Fibroblast of lung (primary cell): Measurements from ENCODE around the gene NODAL. TPM values are rescaled to one million over a fixed set of nuclear protein-coding genes. Genes with fewer than 3 reads are reported as not detected.
A peak's percentile ranks its signal among the peaks of the same experiment; 100 is the strongest.

Experiments used
- DNase-seq, 2 donors: peaks; one replicate each; pipeline versions ENCODE4 v3.0.0 to v3.0.0-alpha.2; 2010; ENCODE audit warnings: low read depth in 2 of 2
- H2AFZ ChIP-seq: 2 replicates; pipeline ENCODE4 v1.5.1; 2012; ENCODE audit warnings: low read length, control low read depth, inconsistent platforms
- H3K27ac ChIP-seq: 2 replicates; pipeline ENCODE4 v1.5.1; 2011; ENCODE audit warnings: low read length, control low read depth; ENCODE audit not compliant: insufficient read depth
- H3K27me3 ChIP-seq: 2 replicates; pipeline ENCODE4 v1.5.1; 2011; ENCODE audit warnings: mild to moderate bottlenecking, low read length; ENCODE audit not compliant: control insufficient read depth, insufficient read depth
- H3K36me3 ChIP-seq: 2 replicates; pipeline ENCODE4 v1.5.1; 2011; ENCODE audit warnings: low read length; ENCODE audit not compliant: control insufficient read depth, insufficient read depth
- H3K4me1 ChIP-seq: 2 replicates; pipeline ENCODE4 v1.5.1; 2011; ENCODE audit warnings: low read length; ENCODE audit not compliant: control insufficient read depth, insufficient read depth; ENCODE audit errors: extremely low read depth
- H3K4me2 ChIP-seq: 2 replicates; pipeline ENCODE4 v1.5.1; 2011; ENCODE audit warnings: low read length, control low read depth; ENCODE audit not compliant: insufficient read depth; ENCODE audit errors: extremely low read depth
- H3K4me3 ChIP-seq, 4 experiments: fragments of 200-600 bp in 1 of 4; sonication (generic) in 1 of 4; replicated peaks in 1 of 4; 2 replicates each; pipeline ENCODE4 v1.5.1; 2011 to 2016; ENCODE audit warnings: low read length in 4 of 4, low read depth in 3 of 4, mild to moderate bottlenecking in 3 of 4, control low read depth in 2 of 4, inconsistent platforms in 1 of 4, mixed read lengths in 1 of 4; ENCODE audit not compliant: insufficient read depth in 1 of 4; ENCODE audit errors: control extremely low read depth in 1 of 4
- H3K79me2 ChIP-seq: 2 replicates; pipeline ENCODE4 v1.5.1; 2012; ENCODE audit warnings: mild to moderate bottlenecking, low read length, inconsistent platforms; ENCODE audit not compliant: control insufficient read depth, insufficient read depth
- H3K9ac ChIP-seq: 2 replicates; pipeline ENCODE4 v1.5.1; 2011; ENCODE audit warnings: mild to moderate bottlenecking, low read length, control low read depth; ENCODE audit not compliant: insufficient read depth
- H3K9me3 ChIP-seq: 2 replicates; pipeline ENCODE4 v1.5.1; 2012; ENCODE audit warnings: low read depth, low read length; ENCODE audit not compliant: control insufficient read depth, insufficient read depth
- H4K20me1 ChIP-seq: 2 replicates; pipeline ENCODE4 v1.5.1; 2011; ENCODE audit warnings: low read length; ENCODE audit not compliant: control insufficient read depth, insufficient read depth; ENCODE audit errors: extremely low read depth
- CTCF ChIP-seq, 2 donors: IDR thresholded peaks in 1 of 2; conservative IDR thresholded peaks in 1 of 2; 1 replicate in 1 of 2; 2 replicates in 1 of 2; pipeline ENCODE4 v1.5.1; 2011 to 2012; ENCODE audit warnings: low read length in 2 of 2, control low read depth in 1 of 2, inconsistent platforms in 1 of 2, low read depth in 1 of 2, mild to moderate bottlenecking in 1 of 2
- EZH2 ChIP-seq: IDR thresholded peaks from 2 replicates; pipeline ENCODE4 v1.5.1; 2012; ENCODE audit warnings: low read length, control low read depth, mild to moderate bottlenecking; ENCODE audit errors: missing control alignments
- polyA plus RNA-seq, 2 donors: library from polyadenylated mRNA; depleted of rRNA in 1 of 2; stranded (reverse) in 1 of 2; unstranded in 1 of 2; fragments of >200 nt; gene quantifications; 2 replicates each; pipeline ENCODE4 v1.2.1, GENCODE V29; 2011 to 2012; ENCODE audit warnings: missing spikeins in 1 of 2
- total RNA-seq: library from RNA; depleted of rRNA; stranded (reverse); fragments of >200 nt; gene quantifications from 2 replicates; pipeline ENCODE4 v1.2.1, GENCODE V29; 2014

NODAL gene
- total and polyA plus RNA-seq, 2 donors (not counting 1 experiment from before 2014, with no cell fraction given) = not detected

GRCh38 chr10:70459774-70460490 lies 18.5 kb upstream of the NODAL start:
- H3K4me3 ChIP-seq = no peak overlapping the region
- TF ChIP-seq EZH2 (no peak), CTCF (conservative IDR thresholded peaks at IDR 0.05 in 1 of 2, IDR thresholded peaks at IDR 0.05 in 1 of 2; ENCODE audit: low read depth in 1 of 2, low read length in 2 of 2) (no peak)
- no peak overlapping the region for H3K9ac ChIP-seq
- H3K79me2 ChIP-seq = no peaks in the 10 kb centered on the region
- H3K4me2 ChIP-seq = no peak overlapping the region
- no peaks in the 10 kb centered on the region for H3K9me3 ChIP-seq
- no peak for DNase-seq
- H4K20me1 ChIP-seq = no peaks in the 10 kb centered on the region
- no peaks in the 10 kb centered on the region for H3K27me3 ChIP-seq
- H3K4me1 ChIP-seq = peaks cover 2% of the 10 kb centered on the region
- no peaks in the 10 kb centered on the region for H3K36me3 ChIP-seq
- no peak overlapping the region for H3K27ac ChIP-seq
- no peak overlapping the region for H2AFZ ChIP-seq

- Histone ChIP-seq H3K27me3 (no peaks in the 10 kb centered on the region), H3K9ac (no peak overlapping the region), H3K4me1 (peaks cover 2% of the 10 kb centered on the region), H3K36me3 (no peaks in the 10 kb centered on the region), H3K9me3 (no peaks in the 10 kb centered on the region), H3K79me2 (no peaks in the 10 kb centered on the region), H3K27ac (no peak overlapping the region), H4K20me1 (no peaks in the 10 kb centered on the region), H3K4me3 (no peak overlapping the region), H2AFZ (no peak overlapping the region), H3K4me2 (no peak overlapping the region)
- no peak for DNase-seq
- no peak for TF ChIP-seq EZH2
- no peak for TF ChIP-seq CTCF (conservative IDR thresholded peaks at IDR 0.05 in 1 of 2, IDR thresholded peaks at IDR 0.05 in 1 of 2; ENCODE audit: low read depth in 1 of 2, low read length in 2 of 2)
Observed at GRCh38 chr10:70459061-70459773, 17.7 kb upstream of the NODAL start.

GRCh38 chr10:70458329-70459060 lies 17.0 kb upstream of the NODAL start:
- H3K9ac ChIP-seq = peak overlapping the region; percentile 30
- H3K79me2 ChIP-seq = no peaks in the 10 kb centered on the region
- TF ChIP-seq EZH2 = no peak
- no peak for TF ChIP-seq CTCF (conservative IDR thresholded peaks at IDR 0.05 in 1 of 2, IDR thresholded peaks at IDR 0.05 in 1 of 2; ENCODE audit: low read depth in 1 of 2, low read length in 2 of 2)
- H3K27me3 ChIP-seq = no peaks in the 10 kb centered on the region
- no peaks in the 10 kb centered on the region for H4K20me1 ChIP-seq
- no peak overlapping the region for H3K27ac ChIP-seq
- peak overlapping the region in 1 of 4 experiments; percentile 22 for H3K4me3 ChIP-seq
- H3K36me3 ChIP-seq = no peaks in the 10 kb centered on the region
- H3K9me3 ChIP-seq = no peaks in the 10 kb centered on the region
- no peak overlapping the region for H2AFZ ChIP-seq
- H3K4me1 ChIP-seq = peaks cover 2% of the 10 kb centered on the region
- peak; percentile 73 to 82 for DNase-seq
- peak overlapping the region; percentile 59 for H3K4me2 ChIP-seq
